GM21717 (cell line): ENCODE results near the gene NSD2.

ENCODE experiments used
- ATAC-seq: cut with Tn5 transposase; IDR thresholded peaks from one replicate; pipeline ENCODE4 v1.9.1; 2021; ENCODE audit warnings: mild to moderate bottlenecking, moderate library complexity; ENCODE audit not compliant: unreplicated experiment

Gene NSD2

GRCh38 chr4:1982124-1983052 lies 111.2 kb downstream of the NSD2 start:
- no peak for ATAC-seq

DNA sequence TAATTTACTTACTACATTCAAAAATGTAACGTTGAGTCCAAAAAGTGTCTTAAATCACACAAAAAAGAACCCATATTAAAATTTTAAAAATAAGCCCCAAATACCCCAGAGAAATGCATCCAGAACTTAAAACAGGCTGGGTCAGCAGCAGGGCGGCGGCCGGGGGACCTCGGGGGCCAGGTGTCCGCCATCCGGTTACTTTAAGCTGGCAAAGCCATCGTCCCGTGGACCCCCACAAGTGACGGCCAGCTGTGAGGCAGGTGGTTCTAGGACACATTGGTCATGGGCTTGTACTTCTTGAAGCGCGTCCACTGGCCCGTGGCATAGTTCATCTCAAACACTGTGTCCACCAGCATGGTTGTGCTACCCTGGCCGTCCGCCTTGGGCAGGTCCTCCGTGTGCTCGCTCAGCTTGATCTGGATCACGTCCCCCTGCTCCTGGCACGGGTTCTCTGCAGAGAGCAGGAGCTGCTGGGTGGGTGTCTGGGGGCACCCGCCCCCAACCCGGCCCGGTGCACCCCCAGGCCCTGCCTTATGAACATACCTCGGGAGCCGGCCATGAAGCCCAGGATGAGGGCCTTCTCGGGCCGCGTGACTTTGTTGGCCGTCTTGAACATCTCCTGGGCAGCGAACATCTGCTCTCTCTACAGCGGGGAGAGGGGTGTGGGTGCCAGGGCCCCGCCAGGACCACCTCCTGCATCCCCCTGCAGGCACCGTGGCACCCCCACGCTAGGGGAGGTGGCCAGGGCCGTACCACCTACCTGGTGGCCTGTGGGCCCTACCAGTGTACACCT lies 112.1 kb downstream of the NSD2 start:
- ATAC-seq = no peak

- ATAC-seq = no peak
These were observed 112.7 kb downstream of the NSD2 start for GRCh38 chr4:1983846-1984405.

GRCh38 chr4:1984406-1985191 lies 113.4 kb downstream of the NSD2 start:
- ATAC-seq = no peak

- ATAC-seq = no peak
These were observed 114.1 kb downstream of the NSD2 start for GRCh38 chr4:1985294-1985693.

GRCh38 chr4:1985780-1986577 lies 114.8 kb downstream of the NSD2 start:
- ATAC-seq = no peak

DNA sequence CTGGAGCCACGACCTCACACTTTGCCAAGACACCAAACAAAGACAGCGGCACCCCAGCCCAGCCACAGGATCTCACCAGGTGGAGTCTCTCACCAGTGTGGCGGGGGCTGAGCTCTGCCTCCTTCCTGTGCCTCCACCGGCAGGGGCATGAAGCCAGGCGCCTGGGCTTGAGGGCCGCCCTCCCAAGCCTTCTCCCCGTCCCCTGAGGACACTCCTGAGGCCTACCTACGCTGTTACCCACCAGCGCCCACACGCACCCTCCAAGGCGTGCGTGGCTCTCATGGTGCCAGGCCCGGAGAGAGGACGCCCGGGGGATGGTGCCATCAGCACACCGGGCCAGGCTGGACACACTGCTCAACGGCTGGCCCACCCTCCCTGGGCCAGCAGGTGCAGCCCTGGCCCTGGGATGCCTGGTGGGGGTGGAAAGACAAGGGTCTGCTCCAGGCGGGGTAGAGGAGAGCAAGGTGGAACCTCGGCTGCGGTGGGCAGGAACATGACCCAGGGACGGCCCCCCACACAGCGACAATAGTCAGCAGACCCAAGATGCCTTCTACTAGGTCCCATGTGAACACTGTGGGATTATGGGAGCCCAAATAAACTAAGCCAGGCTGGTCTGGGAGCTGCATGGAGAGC lies 115.5 kb downstream of the NSD2 start:
- ATAC-seq = no peak

DNA sequence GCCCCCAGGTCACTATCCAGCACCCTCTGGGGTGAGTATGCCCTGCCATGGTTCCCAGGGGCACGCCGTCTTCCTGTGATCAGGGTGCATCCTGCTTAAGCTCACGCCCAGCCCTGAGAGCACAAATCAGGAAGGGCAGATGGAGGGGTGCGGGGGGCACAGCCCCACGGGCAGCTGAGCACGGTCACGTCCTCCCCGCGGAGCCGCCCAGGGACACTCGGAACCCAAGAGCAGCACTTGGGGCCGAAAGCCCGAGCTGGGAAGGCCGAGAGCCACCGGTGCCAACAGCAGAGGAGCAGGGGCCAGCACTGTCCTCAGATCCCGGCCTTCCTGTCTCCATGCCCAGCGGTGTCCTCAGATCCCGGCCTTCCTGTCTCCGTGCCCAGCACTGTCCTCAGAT lies 116.1 kb downstream of the NSD2 start:
- no peak for ATAC-seq

- ATAC-seq = no peak
These were observed 116.6 kb downstream of the NSD2 start for GRCh38 chr4:1987721-1988326.

- ATAC-seq = no peak
These were observed 117.1 kb downstream of the NSD2 start for GRCh38 chr4:1988327-1988724.

- no peak for ATAC-seq
These were observed 118.5 kb downstream of the NSD2 start for GRCh38 chr4:1989533-1990347.

DNA sequence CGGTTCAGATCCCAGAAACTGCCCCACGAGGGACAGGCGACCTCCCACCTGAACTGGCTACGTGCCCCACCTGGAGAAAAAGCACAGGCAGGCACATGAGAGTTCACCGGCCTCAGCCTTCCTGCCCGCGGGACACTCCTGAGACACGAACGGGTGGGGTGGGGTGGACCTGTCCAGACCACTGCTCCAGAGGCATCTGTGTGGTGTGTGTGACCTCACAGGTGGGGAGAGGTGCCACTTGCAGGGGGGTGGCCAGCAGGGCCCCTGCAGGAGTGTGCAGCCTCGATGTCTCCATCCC lies 119.1 kb downstream of the NSD2 start:
- ATAC-seq = no peak

DNA sequence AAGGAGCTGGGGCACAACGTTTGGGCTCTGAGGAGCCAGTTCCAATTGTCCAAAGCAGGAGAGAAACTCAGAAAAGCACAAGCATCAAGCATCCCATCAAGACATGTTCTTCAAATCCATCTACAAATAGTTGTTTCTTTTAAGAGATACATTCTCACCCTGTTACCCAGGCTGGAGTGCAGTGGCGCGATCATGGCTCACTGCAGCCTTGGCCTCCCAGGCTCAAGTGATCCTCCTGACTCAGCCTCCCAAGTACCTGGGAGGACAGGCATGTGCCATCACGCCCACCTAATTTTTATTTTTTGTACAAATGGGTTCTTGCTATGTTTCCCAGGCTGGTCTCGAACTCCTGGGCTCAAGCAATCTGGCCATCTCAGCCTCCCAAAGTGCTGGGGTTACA lies 119.5 kb downstream of the NSD2 start:
- ATAC-seq = no peak

DNA sequence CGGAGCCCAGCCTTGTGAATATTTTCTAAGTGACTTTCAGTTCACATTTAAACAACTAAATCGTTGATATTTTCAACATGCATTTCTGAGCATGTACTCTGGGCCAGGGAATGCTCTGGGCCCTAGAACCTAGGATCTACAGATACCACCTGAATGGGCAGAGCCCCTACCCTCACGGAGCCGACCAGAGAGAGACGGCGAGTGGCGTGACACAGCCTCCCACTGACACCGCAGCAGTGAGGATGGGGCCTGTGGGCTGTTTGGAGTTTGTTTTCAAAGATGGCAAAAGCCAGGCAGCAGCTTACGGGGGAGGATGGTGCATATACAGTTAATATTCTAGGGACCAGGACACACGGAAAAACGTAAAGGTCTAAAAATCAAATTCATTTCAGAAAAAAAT lies 119.9 kb downstream of the NSD2 start:
- ATAC-seq = no peak

GRCh38 chr4:1991596-1992434 lies 120.6 kb downstream of the NSD2 start:
- ATAC-seq = no peak

DNA sequence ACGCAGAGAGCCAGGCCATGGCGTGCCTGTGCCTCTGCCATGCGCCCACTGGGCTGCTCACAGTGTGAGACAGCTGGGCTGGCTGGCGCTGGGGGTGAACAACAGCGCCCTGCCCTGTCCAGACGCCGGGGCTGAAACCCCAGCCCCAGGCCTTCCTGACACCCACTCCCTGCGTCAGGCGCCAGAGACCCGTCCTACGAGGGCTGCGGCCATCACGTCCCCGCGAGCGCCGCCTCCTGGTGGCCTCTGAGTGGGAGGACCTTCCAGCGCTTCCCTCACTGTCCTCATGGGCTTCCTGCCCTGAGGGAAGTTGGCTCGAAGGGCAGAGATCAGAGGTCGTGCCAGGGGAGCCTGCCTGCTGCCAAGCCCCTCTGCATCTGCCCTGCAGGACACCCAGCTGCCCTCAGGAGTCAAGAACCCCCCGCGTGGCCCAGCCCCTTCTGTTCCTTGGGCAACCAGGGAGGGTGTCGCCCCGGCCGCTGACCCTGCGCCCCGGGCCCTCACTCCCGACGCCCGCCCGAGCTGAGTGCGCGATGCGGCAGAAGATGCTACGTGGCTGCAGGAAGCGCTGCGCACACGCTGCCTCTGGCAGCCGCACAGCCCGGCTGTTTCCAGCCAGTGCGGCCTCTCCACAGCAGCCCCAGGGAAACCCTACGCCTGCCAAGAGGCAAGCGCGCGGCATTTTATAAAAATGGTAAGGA lies 121.4 kb downstream of the NSD2 start:
- ATAC-seq = no peak

DNA sequence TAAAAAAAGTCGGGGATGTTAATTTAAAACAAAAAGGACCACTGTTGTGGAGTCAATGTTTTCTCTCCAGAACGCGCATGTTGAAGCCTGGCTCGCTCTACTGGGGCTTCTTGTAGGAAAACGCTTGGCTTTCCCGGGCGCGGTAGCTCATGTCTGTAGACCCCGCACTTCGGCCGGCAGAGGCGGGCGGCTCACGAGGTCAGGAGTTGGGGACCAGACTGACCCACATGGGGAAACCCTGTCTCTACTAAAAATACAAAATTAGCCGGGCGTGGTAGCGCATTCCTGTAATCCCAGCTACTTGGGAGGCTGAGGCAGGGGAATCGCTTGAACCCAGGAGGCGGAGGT lies 122.0 kb downstream of the NSD2 start:
- no peak for ATAC-seq
